ENCODE measurements around the gene TPCN1.
"Not testable (repeated sequence)": the region's sequence is repeated elsewhere in the genome, so short reads cannot be mapped to it uniquely, and the experiment has no call there.

TPCN1 gene

DNA sequence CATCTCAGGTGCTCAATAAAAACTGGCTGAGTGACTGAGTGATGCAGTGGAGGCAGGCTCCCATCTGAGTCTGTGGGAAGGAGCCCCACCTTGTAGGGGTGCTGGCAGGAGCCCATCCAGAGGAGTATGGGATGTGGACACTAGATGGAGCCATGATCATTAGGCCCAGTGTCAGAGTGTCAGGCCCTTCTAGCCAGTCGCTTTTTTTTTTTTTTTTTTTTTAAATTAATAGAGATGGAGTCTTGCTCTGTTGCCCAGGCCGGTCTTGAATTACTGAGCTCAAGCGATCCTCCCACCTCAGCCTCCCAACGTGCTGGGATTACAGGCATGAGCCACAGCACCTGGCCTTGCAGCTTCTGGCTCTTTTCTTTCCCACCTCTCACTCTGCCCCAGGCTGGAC is 24.3 kb upstream of the TPCN1 start:
- peak in 3 of 5 experiments; percentile 33 to 80 (median 46) for DNase-seq

DNA sequence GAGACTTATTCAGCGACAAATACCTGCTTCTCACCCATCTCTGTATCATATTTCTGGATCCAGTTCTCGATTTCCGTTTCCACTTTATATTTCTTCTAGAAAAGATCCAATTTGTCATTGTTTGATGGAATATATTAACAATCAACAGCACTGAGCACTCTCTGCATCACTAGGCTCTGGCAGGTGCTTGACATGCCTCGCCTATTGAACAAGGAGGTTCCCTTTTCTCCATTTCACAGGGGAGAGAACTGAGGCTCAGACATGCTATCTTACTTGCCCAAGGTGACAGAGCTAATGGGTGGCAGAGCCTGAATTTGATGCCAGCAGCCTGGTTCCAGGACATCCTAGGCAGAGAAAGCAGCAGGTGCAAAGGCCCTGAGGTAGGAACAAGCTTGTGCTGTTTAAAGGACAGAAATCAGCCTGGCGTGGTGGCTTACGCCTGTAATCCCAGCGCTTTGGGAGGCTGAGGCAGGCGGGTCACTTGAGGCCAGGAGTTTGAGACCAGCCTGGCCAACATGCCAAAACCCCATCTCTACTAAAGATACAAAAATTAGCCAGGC is 23.7 kb upstream of the TPCN1 start:
- no peak for DNase-seq

DNA sequence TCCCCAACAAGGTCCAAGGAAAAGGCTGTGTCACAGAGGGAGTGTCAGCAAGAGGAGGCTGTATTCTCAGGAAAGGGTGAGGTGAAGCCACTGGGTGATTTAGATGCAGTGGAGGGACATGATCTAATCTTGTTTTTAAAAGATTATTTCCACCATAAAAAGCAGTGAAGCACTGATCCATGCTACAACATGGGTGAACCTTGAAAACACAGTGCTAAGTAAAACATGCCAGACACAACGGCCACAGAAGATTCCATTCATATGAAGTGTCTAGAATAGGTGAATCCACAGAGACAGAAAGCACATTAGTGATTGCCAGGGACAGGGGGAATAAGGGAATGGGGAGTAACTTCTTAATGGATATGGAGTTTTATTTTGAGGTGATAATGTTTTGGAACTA is 23.0 kb upstream of the TPCN1 start:
- no peak for DNase-seq

DNA sequence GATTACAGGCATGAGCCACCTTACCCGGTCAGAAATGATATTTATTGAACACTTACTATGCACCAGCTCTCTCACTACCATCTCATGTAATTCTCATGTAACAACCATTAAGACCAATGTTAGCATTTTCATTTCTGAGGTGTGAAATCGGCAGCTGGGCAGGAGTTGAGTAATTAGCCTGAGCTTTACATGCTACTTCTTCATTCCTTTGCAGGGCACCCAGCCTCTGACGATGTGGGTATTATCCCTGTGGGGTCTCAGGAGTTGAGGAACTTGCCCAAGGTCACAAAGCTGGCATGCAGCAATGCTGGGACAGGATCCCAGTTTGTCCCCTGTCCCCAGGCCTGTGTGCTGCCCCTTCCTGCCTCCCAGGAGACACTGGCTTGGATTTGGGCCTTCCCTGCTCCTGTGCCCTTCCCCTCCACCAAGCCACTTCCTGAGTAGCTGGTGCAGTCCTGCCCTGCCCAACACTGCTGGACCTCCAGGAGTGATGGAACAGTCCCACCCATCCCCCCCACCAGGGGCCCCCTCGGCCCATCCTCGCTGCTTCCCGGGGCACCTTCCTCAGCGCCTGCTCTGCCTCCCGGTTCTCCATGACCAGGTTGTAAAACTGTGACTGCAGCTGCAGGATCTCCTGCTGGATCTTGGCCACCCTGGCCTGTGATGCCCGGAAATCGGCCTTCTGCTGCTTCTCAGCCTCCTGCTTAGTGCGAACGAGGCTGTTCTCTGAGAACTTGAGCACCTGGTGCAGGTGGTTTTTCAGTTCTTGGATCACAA is 21.1 kb upstream of the TPCN1 start:
- no peak for DNase-seq

DNA sequence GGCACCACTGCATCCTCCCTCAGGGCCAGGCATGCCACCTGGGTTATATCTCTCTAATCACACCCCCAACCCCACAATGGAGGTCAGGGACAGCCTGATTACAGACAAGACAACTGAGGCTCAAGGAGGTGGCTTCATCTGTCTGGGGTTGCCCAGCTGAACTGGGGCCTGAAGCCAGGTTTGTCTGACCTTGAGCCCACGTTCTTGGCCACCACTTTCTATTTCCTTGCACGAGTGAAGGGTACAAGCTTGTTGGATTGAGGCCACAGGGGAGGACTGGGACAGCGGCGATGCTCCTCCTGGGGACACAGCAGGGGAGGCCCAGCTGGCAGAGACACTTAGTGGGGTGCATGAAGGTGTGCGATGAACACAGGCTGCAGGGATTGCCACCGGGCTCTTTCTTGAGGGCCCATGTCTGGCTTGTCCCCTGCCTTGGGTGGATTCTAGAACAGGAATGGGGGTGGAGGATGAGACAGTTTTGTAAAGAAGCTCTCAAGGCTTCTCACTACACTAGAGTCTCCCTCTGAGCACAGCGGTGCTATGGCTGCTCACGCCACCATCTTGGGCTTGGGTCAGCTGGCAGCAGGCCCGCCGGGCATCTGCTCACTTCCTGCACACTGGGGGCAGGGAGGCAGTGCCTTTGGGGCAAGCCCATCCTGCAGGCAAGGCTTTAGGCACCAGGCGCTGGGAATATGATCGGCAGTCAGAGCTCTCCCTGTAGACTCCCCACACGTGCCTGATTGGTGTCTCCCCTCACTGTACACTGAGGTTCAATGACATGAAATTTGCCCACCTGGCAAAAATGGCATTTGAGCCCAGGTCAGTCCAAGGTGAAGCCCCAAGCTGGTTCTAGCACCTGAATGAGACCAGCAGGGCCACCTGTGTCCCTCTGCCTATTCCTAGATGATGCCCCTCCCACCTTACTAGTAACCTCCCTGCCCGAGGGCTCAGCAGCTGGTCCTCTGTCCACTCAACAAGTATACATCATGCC is 19.8 kb upstream of the TPCN1 start:
- DNase-seq = no peak

DNA sequence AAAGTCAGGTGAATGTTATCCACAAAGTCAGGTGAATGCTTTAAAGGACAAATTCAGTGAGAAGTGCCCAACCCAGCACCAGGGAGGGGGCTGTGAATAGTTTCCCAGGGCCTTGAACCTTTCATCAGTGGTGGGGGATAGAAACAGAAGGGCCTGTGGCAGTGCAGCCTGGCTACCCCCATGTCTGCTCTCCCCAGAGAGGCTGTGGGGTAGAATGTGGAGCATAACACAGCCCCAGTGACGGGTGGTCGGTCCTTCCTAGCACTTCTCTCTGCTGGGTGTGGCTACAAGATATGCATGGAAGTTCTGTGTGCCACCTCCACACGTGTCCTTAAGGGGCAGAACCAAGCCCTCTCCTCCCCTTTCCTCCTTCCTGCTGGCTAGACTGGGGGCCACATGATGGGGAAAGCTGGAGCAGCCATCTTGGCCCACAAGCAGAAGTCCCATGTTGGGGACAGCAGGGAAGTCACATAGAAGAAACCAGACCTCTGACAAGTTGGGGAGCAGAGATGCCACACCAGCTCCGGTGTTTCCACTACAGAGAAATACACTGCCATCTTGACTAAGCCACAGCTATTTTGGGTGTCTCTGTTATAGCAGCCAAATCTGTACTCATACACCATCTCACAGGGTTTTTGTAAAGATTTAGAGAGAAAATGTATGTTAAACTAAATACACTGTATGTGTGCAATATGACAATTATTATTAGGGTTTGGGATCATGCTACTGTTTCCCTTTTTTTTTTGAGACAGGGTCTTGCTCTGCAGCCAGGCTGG is 18.8 kb upstream of the TPCN1 start:
- DNase-seq = no peak

DNA sequence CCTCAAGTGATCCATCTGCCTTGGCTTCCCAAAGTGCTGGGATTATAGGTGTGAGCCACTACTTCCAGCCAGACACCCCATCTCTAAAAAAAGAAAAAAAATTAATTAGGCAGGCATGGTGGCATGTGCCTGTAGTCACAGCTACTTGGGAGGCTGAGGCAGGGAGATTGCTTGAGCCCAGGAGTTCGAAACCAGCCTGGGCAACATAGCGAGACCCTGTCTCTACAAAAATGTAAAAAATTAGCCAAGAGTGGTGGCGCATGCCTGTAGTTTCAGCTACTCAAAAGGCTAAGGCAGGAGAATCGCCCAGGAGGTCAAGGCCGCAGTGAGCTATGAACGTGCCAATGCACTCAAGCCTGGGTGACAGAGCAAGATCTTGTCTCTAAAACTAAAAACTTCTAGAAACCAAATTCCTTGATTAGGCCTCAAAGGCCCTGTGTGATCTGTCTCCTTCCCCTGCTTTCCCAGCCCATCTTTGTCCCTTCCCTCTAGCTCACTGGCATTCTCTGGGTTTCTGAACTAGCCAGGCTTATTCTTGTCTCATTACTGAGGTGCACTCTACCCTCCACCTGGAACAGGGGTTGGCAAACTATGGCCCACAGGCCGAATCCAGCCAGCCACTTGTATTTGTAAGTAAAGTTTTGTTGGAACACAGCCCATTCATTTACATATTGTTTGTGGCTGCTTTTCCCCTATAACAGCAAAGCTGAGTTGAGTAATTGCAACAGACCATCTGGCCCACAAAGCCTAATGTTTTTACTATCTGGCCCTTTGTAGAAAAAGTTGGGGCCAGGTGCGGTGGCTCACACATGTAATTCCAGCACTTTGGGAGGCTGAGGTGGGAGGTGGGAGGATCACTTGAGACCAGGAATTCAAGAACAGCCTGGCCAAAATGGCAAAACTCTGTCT is 17.2 kb upstream of the TPCN1 start:
- DNase-seq = no peak

DNA sequence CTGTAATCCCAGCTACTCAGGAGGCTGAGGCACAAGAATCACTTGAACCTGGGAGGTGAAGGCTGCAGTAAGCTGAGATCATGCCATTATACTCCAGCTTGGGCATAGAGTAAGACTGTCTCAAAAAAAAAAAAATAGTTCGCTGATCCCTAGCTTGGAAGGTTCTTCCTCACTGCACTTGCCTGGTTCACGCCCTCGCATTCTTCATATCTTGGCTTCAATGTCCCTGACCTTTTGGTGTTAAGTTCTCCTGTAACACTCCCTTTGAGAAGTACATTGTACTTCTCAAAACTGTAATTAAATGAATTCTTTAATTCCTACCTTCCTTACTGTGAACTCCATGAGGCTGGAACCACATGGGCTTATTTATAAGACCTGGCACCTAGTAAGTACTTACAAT is 16.5 kb upstream of the TPCN1 start:
- no peak for DNase-seq

DNA sequence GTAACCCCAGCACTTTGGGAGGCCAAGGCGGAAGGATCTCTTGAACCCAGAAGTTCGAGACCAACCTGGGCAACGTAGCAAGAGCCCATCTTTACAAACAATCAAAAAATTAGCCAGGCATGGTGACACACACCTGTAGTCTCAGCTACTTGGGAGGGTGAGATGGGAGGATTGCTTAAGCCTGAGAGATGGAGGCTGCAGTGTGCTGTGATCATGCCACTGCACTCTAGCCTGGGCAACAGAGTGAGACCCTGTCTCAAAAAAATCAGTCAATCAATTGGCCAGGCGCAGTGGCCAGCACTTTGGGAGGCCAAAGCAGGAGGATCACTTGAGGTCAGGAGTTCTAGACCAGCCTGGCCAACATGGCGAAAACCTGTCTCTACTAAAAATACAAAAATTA is 14.5 kb upstream of the TPCN1 start:
- DNase-seq = not testable (repeated sequence)

DNA sequence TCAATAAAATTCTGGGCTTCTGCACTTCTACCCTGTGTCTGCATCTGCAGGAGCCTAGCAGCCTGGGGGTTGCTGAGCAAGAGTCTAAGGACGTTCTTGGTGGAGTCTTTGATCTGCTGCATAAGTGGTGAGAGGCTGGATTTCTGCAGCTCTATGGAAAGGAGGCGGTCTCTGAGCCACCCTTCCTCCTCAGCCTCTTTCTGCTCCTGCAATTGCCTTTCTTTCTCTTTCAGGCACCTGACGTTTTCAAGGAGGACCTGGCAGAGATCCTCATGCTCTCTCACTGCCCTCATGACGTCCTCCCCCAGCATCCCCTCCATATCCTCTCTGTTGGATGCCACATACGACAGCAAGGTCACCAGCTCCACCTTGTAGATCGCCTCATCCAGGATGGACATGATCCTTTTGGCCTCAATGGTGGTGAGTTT is 13.6 kb upstream of the TPCN1 start:
- peak in 1 of 5 experiments; percentile 62 for DNase-seq

DNA sequence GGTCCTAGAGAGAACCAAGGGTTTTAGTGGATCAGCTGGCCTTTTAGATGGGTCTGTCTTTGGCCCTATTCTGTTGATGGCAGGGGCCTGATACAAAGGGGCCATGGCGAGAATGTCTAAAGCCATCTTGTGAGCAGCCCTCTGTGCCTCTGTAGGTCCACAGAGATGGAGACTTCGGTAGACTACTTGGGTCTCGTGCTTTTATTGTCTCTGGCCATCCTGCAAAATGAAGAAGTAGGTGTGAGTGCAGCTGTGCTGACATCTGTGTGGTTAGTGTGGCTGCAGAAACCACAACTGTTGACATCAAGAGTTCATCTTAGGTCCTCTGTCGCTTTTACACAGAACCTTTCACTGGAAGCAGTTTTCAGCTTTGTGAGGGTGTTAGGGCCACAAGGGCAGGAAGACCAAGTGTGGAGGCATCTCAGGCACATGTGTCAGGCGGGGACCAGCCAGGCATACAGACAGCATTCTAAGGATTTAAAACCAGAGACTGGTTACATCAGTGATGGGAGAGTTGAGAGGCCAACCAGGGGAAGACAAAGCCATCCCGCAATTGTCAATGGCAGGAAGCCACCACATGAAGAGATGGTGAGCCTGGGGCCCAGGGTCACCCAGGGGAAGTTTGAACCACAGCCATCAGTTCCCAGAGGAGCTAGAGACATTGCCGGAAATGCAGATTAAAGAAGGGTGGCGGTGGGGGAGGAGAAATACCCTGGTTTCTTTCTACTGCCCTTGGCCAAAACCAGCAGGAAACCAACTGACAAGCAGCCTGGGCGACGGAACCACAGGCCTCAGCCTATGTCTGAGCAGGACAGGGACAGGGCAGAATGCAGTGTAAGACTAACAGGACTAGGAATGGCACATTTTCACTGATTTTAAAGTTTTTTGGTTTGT is 13.0 kb upstream of the TPCN1 start:
- DNase-seq = peak in 3 of 5 experiments; percentile 31 to 96 (median 83)

DNA sequence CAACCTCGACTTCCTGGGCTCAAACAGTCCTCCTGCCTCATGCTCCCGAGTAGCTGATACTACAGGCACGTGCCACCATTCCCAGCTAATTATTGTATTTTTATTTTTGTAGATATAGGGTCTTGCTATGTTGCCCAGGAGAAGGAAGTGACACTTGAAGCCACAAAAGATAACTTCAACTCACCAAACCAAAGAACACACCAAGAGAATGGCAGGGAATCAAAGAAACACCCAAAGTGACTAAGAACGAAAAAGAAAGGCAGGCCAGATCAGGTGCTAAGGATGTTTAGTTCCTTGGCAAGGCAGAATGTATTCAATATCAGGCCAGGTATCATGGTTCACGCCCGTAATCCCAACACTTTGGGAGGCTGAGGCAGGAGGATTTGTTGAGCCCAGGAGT is 10.1 kb upstream of the TPCN1 start:
- DNase-seq = peak in 1 of 5 experiments; percentile 75

DNA sequence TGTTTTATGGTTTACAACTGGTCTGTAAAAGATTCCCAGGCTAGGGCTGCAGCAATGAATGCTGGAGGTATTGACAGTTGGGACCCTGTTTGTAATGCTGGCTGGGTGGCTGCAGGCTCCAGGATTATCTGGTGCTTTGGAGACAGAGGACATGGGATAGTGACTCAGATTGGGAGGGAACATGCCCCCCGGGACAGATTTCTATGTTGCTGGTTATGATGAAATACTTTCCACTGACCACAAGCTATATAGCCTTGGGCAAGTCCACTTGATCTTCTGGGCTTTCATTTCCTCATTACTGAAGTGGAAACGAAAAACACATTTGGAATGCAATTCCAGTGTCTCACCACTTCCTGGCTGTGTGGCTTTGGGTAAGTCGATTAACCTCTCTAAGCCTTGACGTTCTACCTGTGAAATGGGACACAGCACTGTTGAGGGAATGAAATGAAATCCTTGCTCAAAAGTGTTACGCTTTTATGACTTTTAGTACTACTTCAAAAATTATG is 6.3 kb upstream of the TPCN1 start:
- peak in 1 of 5 experiments; percentile 51 for DNase-seq

DNA sequence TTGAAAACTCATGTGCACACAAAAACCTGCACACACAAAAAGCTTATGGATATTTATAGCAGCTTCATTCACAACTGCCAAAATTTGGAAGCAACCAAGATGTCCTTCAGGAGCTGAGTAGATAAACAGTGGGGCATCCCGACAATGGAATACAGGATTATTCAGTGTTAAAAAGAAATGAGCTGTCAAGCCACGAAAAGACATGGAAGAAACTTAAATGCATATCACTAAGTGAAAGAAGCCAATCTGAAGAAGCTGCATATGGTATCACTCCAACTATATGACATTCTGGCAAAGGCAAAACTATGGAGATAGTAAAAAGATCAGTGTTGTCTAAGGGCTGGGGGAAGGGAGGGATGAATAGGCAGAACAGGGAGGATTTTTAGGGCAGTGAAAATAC is 5.2 kb upstream of the TPCN1 start:
- no peak for DNase-seq

DNA sequence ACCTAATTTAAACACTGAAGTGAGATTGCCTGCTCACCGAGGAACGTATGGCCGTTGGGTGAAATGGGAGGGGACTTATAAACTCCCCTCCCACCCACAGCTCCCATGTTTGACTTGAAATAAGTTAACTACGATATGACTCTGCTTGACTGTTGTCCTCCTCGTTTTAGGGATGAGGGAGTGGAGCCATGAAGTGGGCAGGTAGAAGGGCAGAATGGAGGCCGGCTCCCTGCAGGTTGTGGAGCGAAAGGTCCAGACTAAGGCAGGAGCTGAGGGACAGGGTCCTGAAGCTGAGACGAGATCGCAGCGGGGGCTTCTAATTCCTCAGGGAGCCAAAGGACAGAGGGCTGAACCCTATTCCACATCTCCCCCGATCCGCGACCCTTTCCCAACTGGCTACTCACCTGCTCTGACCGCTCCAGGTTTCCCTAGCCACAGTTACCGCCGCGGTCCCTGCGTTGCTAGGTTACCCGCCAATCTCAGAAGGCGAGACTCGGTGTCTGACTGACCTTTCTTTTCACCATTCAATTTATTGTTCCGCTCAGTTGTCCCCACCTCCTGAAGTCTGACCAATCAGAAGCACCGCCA is 577 bp upstream of the TPCN1 start:
- DNase-seq = peak in 1 of 5 experiments; percentile 49

DNA sequence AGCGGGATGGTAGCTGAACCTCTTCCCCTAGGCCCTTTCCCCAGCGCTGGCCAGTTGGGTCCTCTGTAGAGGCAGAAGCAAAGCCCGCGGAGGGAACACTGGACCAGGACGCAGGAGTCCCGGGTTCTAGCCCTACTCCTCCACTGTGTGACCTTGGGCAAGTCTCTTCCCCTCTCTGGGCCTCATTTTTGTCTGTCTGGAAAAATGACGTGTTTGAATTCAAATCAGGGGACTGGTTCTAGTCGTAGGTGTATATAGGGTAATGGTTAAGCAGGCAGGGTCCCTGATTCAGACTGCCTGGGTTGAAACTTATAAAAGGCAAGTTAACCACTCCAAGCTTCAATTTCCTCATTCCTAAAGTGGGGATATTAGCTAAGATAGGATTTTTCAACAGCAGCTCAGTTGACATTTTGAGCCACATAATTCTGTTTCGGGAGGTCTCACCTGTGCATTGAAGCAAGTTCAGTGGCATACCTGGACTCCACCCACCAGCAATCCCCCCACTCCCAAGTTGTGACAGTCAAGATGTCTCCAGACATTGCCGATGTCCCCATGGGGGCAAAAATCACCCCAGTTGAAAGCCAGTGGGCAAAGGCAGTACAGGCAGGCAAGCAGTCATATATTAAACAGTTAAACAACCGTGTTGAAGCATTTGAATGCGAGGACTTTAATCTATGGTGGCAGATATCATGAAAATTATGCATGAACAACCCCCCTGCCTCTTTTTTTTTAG is 899 bp downstream of the TPCN1 start:
- DNase-seq = peak in 1 of 5 experiments; percentile 44

DNA sequence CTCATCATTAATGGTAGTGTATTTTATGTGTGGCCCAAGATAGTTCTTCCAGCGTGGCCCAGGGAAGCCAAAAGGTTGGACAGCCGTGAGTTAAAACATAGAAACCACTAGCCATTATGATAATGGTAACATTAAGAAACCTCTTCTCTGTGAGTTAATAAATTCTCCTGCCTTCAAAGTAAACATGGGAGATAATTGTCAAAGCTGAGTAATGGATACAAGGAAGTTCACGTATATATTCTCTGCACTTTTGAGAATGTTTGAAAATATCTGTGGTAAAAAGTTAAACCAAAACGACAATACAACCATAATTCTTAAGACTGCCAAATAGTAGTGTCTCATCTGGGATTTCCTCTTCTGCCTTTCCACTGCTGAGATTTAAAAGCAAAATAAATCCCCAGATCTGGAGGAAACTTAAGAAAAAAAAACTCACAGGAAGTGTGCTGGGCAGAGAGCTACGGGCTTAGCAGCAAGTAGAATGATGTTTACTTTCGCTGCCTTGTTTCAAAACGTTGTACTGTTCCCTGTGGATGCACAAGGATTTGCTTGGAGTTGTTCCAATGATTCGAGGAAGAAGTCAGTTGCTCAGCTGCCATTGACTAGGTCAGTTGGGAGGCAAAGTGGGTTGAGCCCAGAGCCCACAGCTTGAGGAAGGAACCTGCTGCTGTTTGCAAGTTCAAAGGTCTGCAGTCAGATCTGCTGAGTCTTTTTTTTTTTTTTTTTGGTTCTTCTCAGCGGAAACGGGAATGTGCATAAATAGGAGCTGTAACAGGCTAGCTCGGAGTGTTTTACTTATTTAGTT is 1.7 kb downstream of the TPCN1 start:
- peak in 1 of 5 experiments; percentile 39 for DNase-seq

DNA sequence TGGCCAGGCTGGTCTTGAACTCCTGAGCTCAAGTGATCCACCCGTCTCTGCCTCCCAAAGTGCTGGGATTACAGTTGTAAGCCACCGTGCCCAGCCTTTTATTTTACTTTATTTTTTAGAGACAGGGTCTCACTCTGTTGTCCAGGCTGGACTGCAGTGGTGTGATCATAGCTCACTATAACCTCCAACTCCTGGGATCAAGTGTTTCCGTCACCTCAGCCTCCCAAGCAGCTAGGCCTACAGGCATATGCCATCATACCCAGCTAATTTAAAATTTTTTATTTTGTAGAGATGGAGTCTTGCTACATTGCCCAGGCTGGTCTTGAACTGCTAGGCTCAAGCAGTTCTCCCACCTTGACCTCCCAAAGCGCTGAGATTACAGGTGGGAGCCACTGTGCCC is 3.7 kb downstream of the TPCN1 start:
- no peak for DNase-seq
